ACC112 (cell line): ENCODE results near the gene METTL24.

Experiments
- H2AFZ ChIP-seq: fragments of 200-600 bp; sonication (generic); one replicate; pipeline ENCODE4 v1.6.0; 2017; ENCODE audit warnings: antibody characterized with exemption, low read length; ENCODE audit not compliant: unreplicated experiment
- H3K27ac ChIP-seq: fragments of 200-600 bp; sonication (generic); 2 replicates; pipeline ENCODE4 v1.5.1; 2014; ENCODE audit warnings: low read depth, mild to moderate bottlenecking, antibody characterized with exemption, low read length, moderate library complexity
- H3K27me3 ChIP-seq: fragments of 200-600 bp; sonication (generic); 2 replicates; pipeline ENCODE4 v1.6.1; 2014; ENCODE audit warnings: mild to moderate bottlenecking, antibody characterized with exemption, low read length, moderate library complexity, mixed read lengths; ENCODE audit not compliant: insufficient read depth
- H3K36me3 ChIP-seq: fragments of 200-600 bp; sonication (generic); 2 replicates; pipeline ENCODE4 v1.6.1; 2016; ENCODE audit warnings: mild to moderate bottlenecking, antibody characterized with exemption, low read length, moderate library complexity, mixed read lengths; ENCODE audit not compliant: insufficient read depth
- H3K4me1 ChIP-seq: fragments of 200-600 bp; sonication (generic); one replicate; pipeline ENCODE4 v1.6.1; 2016; ENCODE audit warnings: low read length, mixed read lengths; ENCODE audit not compliant: insufficient read depth, unreplicated experiment, control insufficient read depth
- H3K4me3 ChIP-seq: fragments of 200-600 bp; sonication (generic); 2 replicates; pipeline ENCODE4 v1.5.1; 2014; ENCODE audit warnings: mild to moderate bottlenecking, low read depth, low read length
- H3K79me2 ChIP-seq: fragments of 200-600 bp; sonication (generic); one replicate; pipeline ENCODE4 v1.6.0; 2016; ENCODE audit warnings: low read length; ENCODE audit not compliant: control insufficient read depth, unreplicated experiment, insufficient read depth

Gene METTL24

DNA sequence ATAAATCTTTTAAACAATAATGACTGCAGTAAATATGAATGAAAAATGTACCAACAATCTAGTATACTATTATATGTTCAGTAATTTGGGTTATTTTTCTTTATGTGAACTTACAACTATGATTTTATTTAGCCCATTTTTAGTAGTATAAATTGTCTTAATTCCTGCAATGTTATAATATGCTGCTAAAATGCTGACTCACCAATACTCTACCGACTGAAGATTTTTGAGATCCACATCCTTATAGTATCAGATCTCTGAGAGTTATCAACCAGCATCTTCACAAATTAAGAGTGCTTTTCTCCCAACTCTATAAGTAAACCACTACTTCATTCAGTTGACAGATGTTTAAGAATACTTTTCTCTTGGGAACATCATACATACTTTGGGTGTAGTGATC, 161.3 kb downstream of the METTL24 start:
- no peak overlapping the region for H3K27ac ChIP-seq
- H2AFZ ChIP-seq, result no peak overlapping the region
- peaks cover 29% of the 10 kb centered on the region for H3K79me2 ChIP-seq
- no peaks in the 10 kb centered on the region for H3K4me1 ChIP-seq
- no peaks in the 10 kb centered on the region for H3K27me3 ChIP-seq
- no peak overlapping the region for H3K4me3 ChIP-seq
- H3K36me3 ChIP-seq, result peaks cover 9% of the 10 kb centered on the region

DNA sequence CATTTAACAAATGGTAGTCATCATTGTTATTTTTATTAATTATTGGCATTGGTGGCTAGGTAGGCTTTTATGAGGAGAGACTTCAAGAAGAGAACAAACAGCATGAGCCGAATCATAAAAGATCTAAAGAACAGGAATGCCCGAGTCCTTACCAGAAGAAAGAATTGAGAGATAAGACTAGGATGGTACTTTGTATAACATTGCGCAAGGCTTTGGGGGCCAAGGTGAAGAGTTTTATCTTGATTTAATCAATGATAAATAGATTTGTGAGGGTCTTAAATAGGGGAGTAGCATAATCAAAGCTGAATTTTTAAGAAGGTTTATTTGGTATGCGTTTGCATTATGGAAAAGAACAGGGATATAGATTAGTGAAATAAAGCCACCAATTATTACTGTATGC, 162.5 kb downstream of the METTL24 start:
- H3K27ac ChIP-seq, result no peak overlapping the region
- no peaks in the 10 kb centered on the region for H3K27me3 ChIP-seq
- no peak overlapping the region for H2AFZ ChIP-seq
- H3K4me3 ChIP-seq, result no peak overlapping the region
- peaks cover 32% of the 10 kb centered on the region for H3K79me2 ChIP-seq
- H3K4me1 ChIP-seq, result no peaks in the 10 kb centered on the region
- H3K36me3 ChIP-seq, result peaks cover 9% of the 10 kb centered on the region
